NCI-H2171 (cell line): ENCODE results near the gene TEX261.

ENCODE experiments used
- DNase-seq: peaks from one replicate; lab custom pipeline; 2025; lab: John Stamatoyannopoulos, UW

TEX261 gene

GRCh38 chr2:70936165-70936978 lies 58.3 kb downstream of the TEX261 start:
- no peak for DNase-seq
